ENCODE data around the gene NFASC. TPM values are rescaled to one million over a fixed set of nuclear protein-coding genes. Genes with fewer than 3 reads are reported as not detected.

Gene NFASC
- total RNA-seq, 8 experiments from 2014 or later: 0.56 to 85.7 (median 43.3) TPM

DNA sequence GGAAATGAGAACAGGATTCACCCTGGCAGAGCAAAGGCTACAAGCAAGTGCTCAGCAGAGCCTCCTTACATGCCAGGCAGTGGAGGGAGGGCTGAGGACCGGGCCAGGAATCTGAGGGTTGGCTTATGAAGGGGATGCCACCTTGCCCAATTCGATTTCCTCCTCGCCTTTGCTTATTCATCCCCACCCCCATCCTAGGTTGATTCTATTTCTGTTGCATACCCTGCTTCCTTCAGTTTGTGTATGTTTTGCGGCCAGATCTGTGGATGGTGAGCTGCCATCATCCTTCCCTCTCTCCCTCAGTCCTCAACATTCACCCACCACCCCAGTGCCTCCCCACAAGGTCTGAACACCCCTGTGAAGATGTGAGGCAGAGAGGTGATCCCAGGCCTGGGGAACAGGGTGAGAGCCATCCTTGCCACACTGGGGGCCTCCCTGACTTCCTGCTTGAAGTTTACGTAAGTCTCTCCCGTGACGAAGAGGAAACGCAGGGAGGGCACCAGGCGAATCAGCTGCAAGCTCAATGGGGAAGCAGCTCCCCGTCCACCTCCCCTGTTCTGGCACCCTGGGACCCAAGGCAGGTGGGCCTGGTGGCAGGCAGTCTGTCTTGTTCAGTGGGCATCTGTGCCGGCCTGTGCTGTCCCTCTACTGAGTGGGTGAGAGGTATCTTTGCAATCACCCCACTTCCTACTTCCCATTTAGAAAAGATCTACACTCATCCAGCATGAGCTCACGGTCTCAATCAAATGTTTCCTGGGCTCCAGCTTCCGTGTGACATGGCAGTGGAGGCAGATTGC lies 121.7 kb downstream of the NFASC start:
- in situ Hi-C loops (cut with MboI; ENCODE audit: low pct_unique_long_range_greater_than_20kb in 2 of 9, low sequenced_read_pairs in 9 of 9, unreplicated experiment in 9 of 9): loop anchor here in 5 of 9 experiments (5.0 to 25.0 kb wide), 4 partner anchors 62 to 270 kb away; no protein-coding TSS in a partner anchor
- no peak for ATAC-seq (replicated peaks in 6 of 8)
- no peak overlapping the region for H3K27ac ChIP-seq
- H3K4me3 ChIP-seq: no peak overlapping the region
- WGBS, 10 experiments: 75 to 100% (median 92%) methylated on average over 2 to 10 of the region's 13 CpGs; no CpG with 5 or more reads in 4 of the 10 experiments
- H3K4me1 ChIP-seq (replicated peaks in 1 of 2): peaks cover 21 to 30% of the 10 kb centered on the region in 2 donors

DNA sequence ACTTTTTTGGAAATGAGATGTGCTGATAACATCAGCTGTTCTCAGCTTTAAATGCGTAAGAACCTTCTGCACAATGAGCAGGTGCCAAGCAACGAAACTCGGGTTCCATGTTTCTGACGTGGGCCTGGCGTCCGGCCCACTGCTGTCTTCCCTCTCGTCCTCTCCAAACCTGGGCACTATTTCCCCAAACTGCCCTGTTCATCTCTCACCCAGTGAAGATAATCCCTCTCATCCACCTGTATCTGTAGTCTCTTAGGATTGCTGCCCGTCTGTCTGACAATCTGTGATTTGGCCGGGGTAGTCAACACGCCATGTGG lies 122.3 kb downstream of the NFASC start:
- no peak for ATAC-seq (replicated peaks in 6 of 8)
- in situ Hi-C loops (cut with MboI; ENCODE audit: low pct_unique_long_range_greater_than_20kb in 2 of 9, low sequenced_read_pairs in 9 of 9, unreplicated experiment in 9 of 9): loop anchor here in 5 of 9 experiments (5.0 to 25.0 kb wide), 4 partner anchors 62 to 269 kb away; no protein-coding TSS in a partner anchor
- no peak overlapping the region for H3K4me3 ChIP-seq
- no peak overlapping the region for H3K27ac ChIP-seq
- WGBS, 10 experiments: 88 to 100% (median 97%) methylated on average over 1 to 10 of the region's 10 CpGs; no CpG with 5 or more reads in 3 of the 10 experiments
- peaks cover 21 to 30% of the 10 kb centered on the region in 2 donors for H3K4me1 ChIP-seq (replicated peaks in 1 of 2)

DNA sequence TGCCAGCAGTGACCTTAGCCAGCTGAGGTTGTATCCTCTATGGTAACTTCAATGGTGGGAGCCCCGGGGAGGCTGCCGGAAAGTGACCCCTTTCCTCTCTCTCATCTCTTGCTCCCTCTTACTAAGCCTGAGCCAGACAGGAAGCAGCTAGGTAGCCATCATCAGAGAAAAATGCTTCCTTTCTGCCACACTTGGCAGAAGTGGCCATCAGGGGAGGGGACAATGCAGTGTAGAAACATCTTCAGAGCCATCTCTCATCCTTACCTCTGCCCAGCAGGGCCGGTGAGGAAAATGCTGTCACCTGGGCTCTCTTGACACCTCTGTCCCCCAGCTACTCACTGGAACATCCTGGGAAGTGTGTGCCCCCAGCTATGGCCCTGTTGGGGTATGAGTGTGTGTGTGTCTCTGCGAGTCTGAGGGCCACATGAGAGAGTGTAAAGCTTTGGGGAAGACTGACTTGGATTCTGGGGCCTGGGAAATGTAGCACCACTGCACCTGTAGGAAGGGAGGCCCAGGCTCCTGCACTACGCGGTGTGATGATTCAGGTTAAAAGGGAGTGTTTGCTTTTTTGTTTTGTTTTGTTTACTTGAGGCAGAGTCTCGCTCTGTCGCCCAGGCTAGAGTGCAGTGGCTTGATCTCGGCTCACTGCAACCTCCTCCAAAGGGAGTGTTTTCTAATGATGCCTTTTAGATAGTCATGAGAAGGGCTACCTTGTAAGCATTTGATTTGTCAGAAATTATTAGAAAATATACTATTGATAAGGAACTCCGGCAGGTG lies 123.6 kb downstream of the NFASC start:
- 69 to 100% (median 90%) methylated on average over 2 to 10 of the region's 10 CpGs for WGBS, 10 experiments
- Histone ChIP-seq H3K4me1 (replicated peaks in 1 of 2) (peaks cover 14 to 25% of the 10 kb centered on the region in 2 donors), H3K4me3 (no peak overlapping the region), H3K27ac (no peak overlapping the region)
- ATAC-seq (replicated peaks in 6 of 8): no peak
- in situ Hi-C loops (cut with MboI; ENCODE audit: low pct_unique_long_range_greater_than_20kb in 2 of 9, low sequenced_read_pairs in 9 of 9, unreplicated experiment in 9 of 9): loop anchor here in 5 of 9 experiments (5.0 to 25.0 kb wide), 4 partner anchors 61 to 268 kb away; no protein-coding TSS in a partner anchor

GRCh38 chr1:204996981-204997380 lies 126.3 kb downstream of the NFASC start:
- in situ Hi-C loops (cut with MboI; ENCODE audit: low pct_unique_long_range_greater_than_20kb in 2 of 9, low sequenced_read_pairs in 9 of 9, unreplicated experiment in 9 of 9): loop anchor here in 5 of 9 experiments (10.0 to 25.0 kb wide), 3 partner anchors 58 to 265 kb away; no protein-coding TSS in a partner anchor
- Histone ChIP-seq H3K27ac (no peak overlapping the region), H3K4me1 (replicated peaks in 1 of 2) (peaks cover under 1% of the 10 kb centered on the region in 2 donors), H3K4me3 (no peak overlapping the region)
- WGBS, 10 experiments: 38 to 100% (median 88%) methylated on average over 1 to 10 of the region's 22 CpGs; no CpG with 5 or more reads in 6 of the 10 experiments
- ATAC-seq (replicated peaks in 6 of 8): peak in 2 of 8 experiments; percentile 6 to 22

DNA sequence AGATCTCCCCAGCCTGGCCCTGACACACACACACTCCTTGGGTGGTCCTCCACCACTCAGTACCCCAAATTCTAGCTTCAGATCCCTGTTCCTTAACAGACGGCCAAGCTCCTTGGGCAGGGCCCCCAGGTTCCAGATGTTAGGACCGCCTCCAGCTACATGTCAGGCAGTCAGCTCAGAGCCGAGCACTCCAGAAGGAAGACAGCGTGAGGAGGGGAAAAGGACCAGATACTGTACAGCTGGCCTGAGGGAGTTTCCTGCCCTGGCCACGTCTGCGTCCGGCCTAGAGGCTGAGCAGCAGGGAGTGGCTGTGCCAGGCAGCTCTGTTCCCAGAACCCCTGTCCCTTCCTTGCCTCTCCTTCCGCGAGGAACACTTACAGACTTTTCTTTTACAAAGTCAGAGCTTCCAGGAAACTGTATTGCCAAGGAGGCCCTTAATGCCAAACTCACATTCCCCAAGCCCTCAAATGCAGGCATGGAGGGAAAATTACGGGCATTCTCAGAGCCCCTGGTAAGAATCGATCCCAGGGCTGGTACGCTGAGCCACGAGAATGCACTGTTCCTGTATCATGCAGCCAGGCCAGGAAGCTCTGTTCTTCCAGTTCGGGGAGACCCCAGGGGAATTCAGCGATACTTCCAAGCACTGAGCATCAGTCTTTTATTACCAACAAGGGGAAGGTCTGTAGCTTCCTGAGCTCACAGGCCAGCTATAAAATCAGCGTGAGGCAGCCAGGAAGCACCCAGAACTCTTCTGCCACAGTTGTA lies 127.1 kb downstream of the NFASC start:
- in situ Hi-C loops (cut with MboI; ENCODE audit: low pct_unique_long_range_greater_than_20kb in 2 of 9, low sequenced_read_pairs in 9 of 9, unreplicated experiment in 9 of 9): loop anchor here in 5 of 9 experiments (10.0 to 25.0 kb wide), 3 partner anchors 57 to 265 kb away; no protein-coding TSS in a partner anchor
- ATAC-seq (replicated peaks in 6 of 8): peak in 3 of 8 experiments; percentile 49 to 87 (median 80)
- 29 to 92% (median 76%) methylated on average over 1 to 15 of the region's 16 CpGs for WGBS, 10 experiments

DNA sequence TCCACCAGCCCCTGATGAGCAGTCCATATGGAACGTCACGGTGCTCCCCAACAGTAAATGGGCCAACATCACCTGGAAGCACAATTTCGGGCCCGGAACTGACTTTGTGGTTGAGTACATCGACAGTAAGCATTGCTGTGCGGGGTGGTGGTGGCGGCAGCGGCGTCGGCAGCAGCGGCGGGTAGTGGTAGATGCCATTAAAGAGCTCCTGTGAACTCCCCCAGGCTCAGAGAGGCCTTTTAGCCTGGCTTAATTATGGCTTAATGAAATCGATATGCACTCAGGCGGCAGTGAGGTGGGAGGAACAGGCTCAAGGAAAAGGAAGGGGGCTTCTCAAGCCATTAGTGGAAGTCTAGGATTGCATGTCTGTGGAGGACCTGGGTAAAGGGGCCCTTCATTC lies 130.5 kb downstream of the NFASC start:
- H3K27ac ChIP-seq: no peak overlapping the region
- H3K4me1 ChIP-seq (replicated peaks in 1 of 2): peaks cover 10 to 19% of the 10 kb centered on the region in 2 donors
- no peak for ATAC-seq (replicated peaks in 6 of 8)
- WGBS, 10 experiments: 80 to 100% (median 96%) methylated on average over 2 to 12 of the region's 14 CpGs; no CpG with 5 or more reads in 4 of the 10 experiments
- in situ Hi-C loops (cut with MboI; ENCODE audit: low pct_unique_long_range_greater_than_20kb in 2 of 9, low sequenced_read_pairs in 9 of 9, unreplicated experiment in 9 of 9): no loop called here
- no peak overlapping the region for H3K4me3 ChIP-seq

More for the DNA sequence above, 127.1 kb downstream of the NFASC start:
- Histone ChIP-seq H3K4me3 (no peak overlapping the region), H3K27ac (no peak overlapping the region), H3K4me1 (replicated peaks in 1 of 2) (peaks cover 6% of the 10 kb centered on the region in 2 donors)

DNA sequence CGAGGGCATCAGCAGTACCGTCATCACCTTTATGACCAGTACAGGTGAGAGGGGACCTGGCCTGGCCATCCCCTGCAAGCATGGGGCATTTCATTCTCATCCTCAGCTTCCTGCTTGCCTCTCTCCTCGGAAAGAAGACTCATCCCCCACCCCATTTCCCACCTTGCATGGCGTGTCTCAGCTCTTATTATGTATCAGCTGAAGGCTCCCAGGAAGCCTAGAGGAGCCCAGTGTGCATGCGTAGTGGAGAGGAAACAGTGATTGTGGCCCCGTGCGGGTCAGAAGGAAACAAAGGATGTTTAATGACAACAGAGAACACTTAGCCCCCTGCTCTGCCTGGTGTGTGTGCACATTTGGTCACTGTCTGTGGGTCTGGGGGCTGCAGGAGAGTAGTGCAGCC lies 132.0 kb downstream of the NFASC start:
- H3K27ac ChIP-seq: no peak overlapping the region
- in situ Hi-C loops (cut with MboI; ENCODE audit: low pct_unique_long_range_greater_than_20kb in 2 of 9, low sequenced_read_pairs in 9 of 9, unreplicated experiment in 9 of 9): no loop called here
- H3K4me3 ChIP-seq: no peak overlapping the region

GRCh38 chr1:205003358-205004131 lies 132.9 kb downstream of the NFASC start:
- in situ Hi-C loops (cut with MboI; ENCODE audit: low pct_unique_long_range_greater_than_20kb in 2 of 9, low sequenced_read_pairs in 9 of 9, unreplicated experiment in 9 of 9): no loop called here
- WGBS, 10 experiments: 0 to 90% (median 38%) methylated on average over 1 to 10 of the region's 10 CpGs; no CpG with 5 or more reads in 1 of the 10 experiments
- H3K4me1 ChIP-seq (replicated peaks in 1 of 2): peaks cover 10 to 19% of the 10 kb centered on the region in 2 donors
- no peak overlapping the region for H3K27ac ChIP-seq
- no peak overlapping the region for H3K4me3 ChIP-seq
- peak; percentile 10 to 94 (median 59) for ATAC-seq (replicated peaks in 6 of 8)

More for the DNA sequence above, 132.0 kb downstream of the NFASC start:
- WGBS, 10 experiments: 38 to 100% (median 75%) methylated on average over 1 to 7 of the region's 7 CpGs; no CpG with 5 or more reads in 3 of the 10 experiments
- peak in 5 of 8 experiments; percentile 24 to 50 (median 37) for ATAC-seq (replicated peaks in 6 of 8)
- H3K4me1 ChIP-seq (replicated peaks in 1 of 2): peaks cover 10 to 19% of the 10 kb centered on the region in 2 donors

- H3K27ac ChIP-seq: no peak overlapping the region
- H3K4me3 ChIP-seq: no peak overlapping the region
- WGBS, 10 experiments: 0 to 100% (median 67%) methylated on average over 1 to 3 of the region's 3 CpGs; no CpG with 5 or more reads in 4 of the 10 experiments
- in situ Hi-C loops (cut with MboI; ENCODE audit: low pct_unique_long_range_greater_than_20kb in 2 of 9, low sequenced_read_pairs in 9 of 9, unreplicated experiment in 9 of 9): no loop called here
- peaks cover 12 to 23% of the 10 kb centered on the region in 2 donors for H3K4me1 ChIP-seq (replicated peaks in 1 of 2)
- peak in 3 of 8 experiments; percentile 3 to 14 (median 6) for ATAC-seq (replicated peaks in 6 of 8)
Observed at GRCh38 chr1:205004351-205004750, 133.7 kb downstream of the NFASC start.

GRCh38 chr1:205008896-205009295 lies 138.2 kb downstream of the NFASC start:
- ATAC-seq (replicated peaks in 6 of 8): no peak
- in situ Hi-C loops (cut with MboI; ENCODE audit: low pct_unique_long_range_greater_than_20kb in 2 of 9, low sequenced_read_pairs in 9 of 9, unreplicated experiment in 9 of 9): no loop called here
- Histone ChIP-seq H3K27ac (no peak overlapping the region), H3K4me3 (no peak overlapping the region), H3K4me1 (replicated peaks in 1 of 2) (peaks cover 45 to 49% of the 10 kb centered on the region in 2 donors)
- WGBS, 10 experiments: 52 to 95% (median 89%) methylated on average over 2 to 7 of the region's 8 CpGs; no CpG with 5 or more reads in 4 of the 10 experiments

DNA sequence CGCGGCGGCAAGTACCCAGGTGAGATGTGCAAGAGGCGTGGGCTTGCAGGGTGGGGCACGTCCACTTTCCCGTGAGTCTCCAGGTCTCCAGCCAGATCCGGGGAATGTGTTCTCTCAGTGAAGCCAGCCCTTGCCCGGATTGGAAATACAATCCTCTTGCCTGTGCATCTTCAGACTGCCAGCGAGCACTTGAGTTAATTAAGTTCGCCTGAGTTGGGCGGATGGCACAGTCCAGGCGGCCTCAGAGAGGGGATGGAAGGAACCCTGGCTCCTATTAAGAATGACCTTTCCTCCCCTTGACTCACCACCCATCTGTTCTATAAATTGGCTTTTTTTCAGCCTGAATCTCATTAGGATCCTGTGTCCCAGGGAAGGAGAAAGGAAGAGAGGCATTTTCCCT lies 139.0 kb downstream of the NFASC start:
- Histone ChIP-seq H3K27ac (peak overlapping the region; percentile 24 to 39), H3K4me3 (no peak overlapping the region), H3K4me1 (replicated peaks in 1 of 2) (peaks cover 52 to 53% of the 10 kb centered on the region in 2 donors)
- WGBS, 10 experiments: 45 to 98% (median 82%) methylated on average over 1 to 12 of the region's 12 CpGs; no CpG with 5 or more reads in 2 of the 10 experiments
- peak in 5 of 8 experiments; percentile 2 to 74 (median 59) for ATAC-seq (replicated peaks in 6 of 8)
- in situ Hi-C loops (cut with MboI; ENCODE audit: low pct_unique_long_range_greater_than_20kb in 2 of 9, low sequenced_read_pairs in 9 of 9, unreplicated experiment in 9 of 9): no loop called here
